NCI-H1417 treated with DMSO at 0.1 percent for 48 hours (cell line): Measurements from ENCODE around the gene RERE.
"Not testable (repeated sequence)": the region's sequence is repeated elsewhere in the genome, so short reads cannot be mapped to it uniquely, and the experiment has no call there.

ENCODE experiments used
- DNase-seq: peaks from one replicate; lab custom pipeline; 2025; lab: John Stamatoyannopoulos, UW

Gene RERE

GRCh38 chr1:8639148-8639547 lies 178.3 kb downstream of the RERE start:
- DNase-seq, result no peak

- DNase-seq, result no peak
Observed at GRCh38 chr1:8633741-8634501, 183.5 kb downstream of the RERE start.

- DNase-seq, result no peak
Observed at GRCh38 chr1:8632102-8632501, 185.3 kb downstream of the RERE start.

GRCh38 chr1:8631163-8631562 lies 186.3 kb downstream of the RERE start:
- no peak for DNase-seq

- peak; percentile 91 for DNase-seq
Observed at GRCh38 chr1:8629241-8630091, 188.0 kb downstream of the RERE start.

GRCh38 chr1:8628606-8629005 lies 188.8 kb downstream of the RERE start:
- DNase-seq, result no peak

- DNase-seq, result no peak
Observed at GRCh38 chr1:8627728-8628127, 189.7 kb downstream of the RERE start.

GRCh38 chr1:8625981-8626898 lies 191.2 kb downstream of the RERE start:
- DNase-seq, result no peak

GRCh38 chr1:8625491-8625890 lies 191.9 kb downstream of the RERE start:
- DNase-seq, result no peak

GRCh38 chr1:8623651-8624192 lies 193.7 kb downstream of the RERE start:
- DNase-seq, result not testable (repeated sequence)

GRCh38 chr1:8621785-8622348 lies 195.6 kb downstream of the RERE start:
- DNase-seq, result peak; percentile 73

GRCh38 chr1:8621034-8621582 lies 196.3 kb downstream of the RERE start:
- DNase-seq, result peak; percentile 16

GRCh38 chr1:8619917-8620502 lies 197.4 kb downstream of the RERE start:
- DNase-seq, result peak; percentile 9

- DNase-seq, result not testable (repeated sequence)
Observed at GRCh38 chr1:8619419-8619818, 198.0 kb downstream of the RERE start.

- DNase-seq, result not testable (repeated sequence)
Observed at GRCh38 chr1:8616791-8617190, 200.6 kb downstream of the RERE start.

GRCh38 chr1:8611634-8612515 lies 205.6 kb downstream of the RERE start:
- DNase-seq, result not testable (repeated sequence)

GRCh38 chr1:8607906-8608305 lies 209.5 kb downstream of the RERE start:
- DNase-seq, result no peak

- no peak for DNase-seq
Observed at GRCh38 chr1:8604041-8604945, 213.1 kb downstream of the RERE start.

GRCh38 chr1:8603220-8603616 lies 214.2 kb downstream of the RERE start:
- peak; percentile 30 for DNase-seq
